Liver (tissue), 9 donors: ENCODE results near the gene HSPE1. TPM values are rescaled to one million over a fixed set of nuclear protein-coding genes. Genes with fewer than 3 reads are reported as not detected.
A peak's percentile ranks its signal among the peaks of the same experiment; 100 is the strongest.

Experiments used
- DNase-seq: peaks from one replicate; pipeline ENCODE4 v3.0.0-alpha.2; 2017; ENCODE audit warnings: low spot score
- H3K27ac ChIP-seq, 2 donors: one replicate each; pipeline ENCODE4 v1.7.0; 2013; ENCODE audit warnings: inconsistent platforms in 2 of 2, low read length in 2 of 2, control low read depth in 1 of 2, low read depth in 1 of 2, mild to moderate bottlenecking in 1 of 2
- H3K27me3 ChIP-seq, 4 donors: one replicate each; pipeline versions ENCODE4 v1.6.1 to v1.7.0; 2013; ENCODE audit warnings: low read length in 3 of 4, inconsistent platforms in 1 of 4, mild to moderate bottlenecking in 1 of 4, moderate library complexity in 1 of 4; ENCODE audit not compliant: control insufficient read depth in 4 of 4, insufficient read depth in 4 of 4
- H3K36me3 ChIP-seq, 4 donors: one replicate each; pipeline versions ENCODE4 v1.6.1 to v1.7.0; 2013; ENCODE audit warnings: low read length in 3 of 4, mild to moderate bottlenecking in 3 of 4, low read depth in 1 of 4, moderate library complexity in 1 of 4; ENCODE audit not compliant: control insufficient read depth in 4 of 4, insufficient read depth in 3 of 4
- H3K4me1 ChIP-seq, 4 donors: one replicate each; pipeline versions ENCODE4 v1.6.1 to v1.7.0; 2013; ENCODE audit warnings: low read length in 3 of 4, mild to moderate bottlenecking in 3 of 4, moderate library complexity in 1 of 4; ENCODE audit not compliant: control insufficient read depth in 4 of 4, insufficient read depth in 4 of 4
- H3K4me3 ChIP-seq, 3 donors: one replicate each; pipeline versions ENCODE4 v1.6.1 to v1.7.0; 2013; ENCODE audit warnings: low read length in 3 of 3, control low read depth in 1 of 3, low read depth in 1 of 3, mild to moderate bottlenecking in 1 of 3
- H3K9ac ChIP-seq, 2 donors: one replicate each; pipeline ENCODE4 v1.7.0; 2013; ENCODE audit warnings: low read length in 2 of 2, mild to moderate bottlenecking in 2 of 2, moderate library complexity in 2 of 2, control low read depth in 1 of 2, low read depth in 1 of 2
- H3K9me3 ChIP-seq, 4 donors: one replicate each; pipeline versions ENCODE4 v1.6.1 to v1.7.0; 2013; ENCODE audit warnings: low read length in 3 of 4; ENCODE audit not compliant: control insufficient read depth in 4 of 4
- GABPA ChIP-seq, 2 donors: IDR thresholded peaks in 1 of 2; conservative IDR thresholded peaks in 1 of 2; 2 replicates each; pipeline ENCODE4 v1.6.1; 2016; ENCODE audit warnings: antibody characterized with exemption in 2 of 2, mild to moderate bottlenecking in 1 of 2, moderate library complexity in 1 of 2
- HNF4A ChIP-seq, 2 donors: conservative IDR thresholded peaks; 2 replicates each; pipeline ENCODE4 v1.6.1; 2016; ENCODE audit warnings: antibody characterized with exemption in 2 of 2, mild to moderate bottlenecking in 2 of 2
- HNF4G ChIP-seq: IDR thresholded peaks from 2 replicates; pipeline ENCODE4 v1.6.1; 2016; ENCODE audit warnings: antibody characterized with exemption
- JUND ChIP-seq, 2 donors: IDR thresholded peaks; 2 replicates each; pipeline ENCODE4 v1.6.1; 2016; ENCODE audit warnings: antibody characterized with exemption in 2 of 2
- NR2F2 ChIP-seq: IDR thresholded peaks from 2 replicates; pipeline ENCODE4 v1.6.1; 2016; ENCODE audit warnings: antibody characterized with exemption
- RAD21 ChIP-seq, 2 donors: IDR thresholded peaks; 2 replicates each; pipeline ENCODE4 v1.6.1; 2016; ENCODE audit warnings: antibody characterized with exemption in 2 of 2, mild to moderate bottlenecking in 2 of 2
- RXRA ChIP-seq, 2 donors: IDR thresholded peaks; 2 replicates each; pipeline ENCODE4 v1.6.1; 2017 to 2018; ENCODE audit warnings: antibody characterized with exemption in 2 of 2, mild to moderate bottlenecking in 1 of 2
- SP1 ChIP-seq: IDR thresholded peaks from 2 replicates; pipeline ENCODE4 v1.6.1; 2018; ENCODE audit warnings: antibody characterized with exemption, mild to moderate bottlenecking
- TAF1 ChIP-seq: conservative IDR thresholded peaks from 2 replicates; pipeline ENCODE4 v1.6.1; 2016; ENCODE audit warnings: antibody characterized with exemption, mild to moderate bottlenecking
- YY1 ChIP-seq: IDR thresholded peaks from 2 replicates; pipeline ENCODE4 v1.6.1; 2016; ENCODE audit warnings: antibody characterized with exemption, mild to moderate bottlenecking
- WGBS: extraction: QIAGEN DNeasy Blood & Tissue Kit; methylation state at CpG from one replicate; pipeline ENCODE4 v1.1.7; 2013; 5-methylcytosine and 5-hydroxymethylcytosine counted together
- polyA plus RNA-seq, 2 donors: library from polyadenylated mRNA; stranded (reverse) in 1 of 2; unstranded in 1 of 2; fragments of 200-250 nt in 1 of 2; fragments of >200 nt in 1 of 2; fragmentation: Nextera tagmentation in 1 of 2; extraction: Ambion mirVana in 1 of 2; gene quantifications; one replicate each; pipeline versions ENCODE4 v1.2.1 to v1.2.3, GENCODE V29; 2013 to 2015
- total RNA-seq, 2 donors: library from RNA; depleted of rRNA; stranded (reverse); fragments of >200 nt; gene quantifications; one replicate each; pipeline ENCODE4 v1.2.3, GENCODE V29; 2014
- TF ChIP-seq, protein P1 (sequence below): IDR thresholded peaks from 2 replicates; pipeline ENCODE4 v1.6.1; 2016; ENCODE audit warnings: antibody characterized with exemption
- TF ChIP-seq, protein P2 (sequence below): fragments of 150-350 bp; IDR thresholded peaks from 2 replicates; pipeline ENCODE4 v1.5.1; 2017; ENCODE audit warnings: improper control_type of control experiment, low read depth, low read length; ENCODE audit not compliant: missing input control
- donor health status: healthy.
- donor health status: healthy.
- donor health status: healthy.
- donor health status: healthy.
- donor health status: healthy.

HSPE1 gene
- total and polyA plus RNA-seq, 4 donors: 88.2 to 347 (median 190) TPM

DNA sequence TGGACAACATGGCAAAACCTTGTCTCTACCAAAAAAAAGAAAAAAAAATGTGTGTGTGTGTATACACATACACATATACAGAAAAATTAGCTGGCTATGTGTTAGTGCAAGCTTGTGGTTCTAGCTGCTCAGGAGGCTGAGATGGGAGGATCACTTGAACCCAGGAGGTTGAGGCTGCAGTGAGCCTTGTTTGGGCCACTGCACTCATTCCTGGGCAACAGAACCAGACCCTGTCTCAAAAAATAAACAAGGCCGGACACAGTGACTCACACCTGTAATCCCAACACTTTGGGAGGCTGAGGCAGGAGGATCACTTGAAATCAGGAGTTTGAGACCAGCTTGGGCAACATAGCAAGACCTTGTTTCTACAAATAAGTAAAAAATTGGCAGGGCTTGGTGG is 44.8 kb upstream of the HSPE1 start:
- H3K27ac ChIP-seq: peak overlapping the region; percentile 100
- no peaks in the 10 kb centered on the region for H3K27me3 ChIP-seq
- H3K4me1 ChIP-seq: peaks cover 2 to 25% (median 8%) of the 10 kb centered on the region in 4 donors
- DNase-seq: no peak
- H3K4me3 ChIP-seq: peak overlapping the region in 1 of 3 donors; percentile 70
- H3K36me3 ChIP-seq: peaks cover 0 to 8% (median 3%) of the 10 kb centered on the region in 4 donors
- H3K9ac ChIP-seq: no peak overlapping the region
- H3K9me3 ChIP-seq: no peaks in the 10 kb centered on the region
- 95% methylated on average over 1 of the region's 1 CpG for WGBS
- TF ChIP-seq HNF4G: no peak
- TF ChIP-seq, protein P1, sequence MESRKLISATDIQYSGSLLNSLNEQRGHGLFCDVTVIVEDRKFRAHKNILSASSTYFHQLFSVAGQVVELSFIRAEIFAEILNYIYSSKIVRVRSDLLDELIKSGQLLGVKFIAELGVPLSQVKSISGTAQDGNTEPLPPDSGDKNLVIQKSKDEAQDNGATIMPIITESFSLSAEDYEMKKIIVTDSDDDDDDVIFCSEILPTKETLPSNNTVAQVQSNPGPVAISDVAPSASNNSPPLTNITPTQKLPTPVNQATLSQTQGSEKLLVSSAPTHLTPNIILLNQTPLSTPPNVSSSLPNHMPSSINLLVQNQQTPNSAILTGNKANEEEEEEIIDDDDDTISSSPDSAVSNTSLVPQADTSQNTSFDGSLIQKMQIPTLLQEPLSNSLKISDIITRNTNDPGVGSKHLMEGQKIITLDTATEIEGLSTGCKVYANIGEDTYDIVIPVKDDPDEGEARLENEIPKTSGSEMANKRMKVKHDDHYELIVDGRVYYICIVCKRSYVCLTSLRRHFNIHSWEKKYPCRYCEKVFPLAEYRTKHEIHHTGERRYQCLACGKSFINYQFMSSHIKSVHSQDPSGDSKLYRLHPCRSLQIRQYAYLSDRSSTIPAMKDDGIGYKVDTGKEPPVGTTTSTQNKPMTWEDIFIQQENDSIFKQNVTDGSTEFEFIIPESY: no peak
- TF ChIP-seq SP1: no peak
- TF ChIP-seq RXRA (IDR thresholded peaks at IDR 0.05): no peak
- no peak for TF ChIP-seq RAD21 (IDR thresholded peaks at IDR 0.05)
- no peak for TF ChIP-seq HNF4A (conservative IDR thresholded peaks at IDR 0.05)
- no peak for TF ChIP-seq YY1

DNA sequence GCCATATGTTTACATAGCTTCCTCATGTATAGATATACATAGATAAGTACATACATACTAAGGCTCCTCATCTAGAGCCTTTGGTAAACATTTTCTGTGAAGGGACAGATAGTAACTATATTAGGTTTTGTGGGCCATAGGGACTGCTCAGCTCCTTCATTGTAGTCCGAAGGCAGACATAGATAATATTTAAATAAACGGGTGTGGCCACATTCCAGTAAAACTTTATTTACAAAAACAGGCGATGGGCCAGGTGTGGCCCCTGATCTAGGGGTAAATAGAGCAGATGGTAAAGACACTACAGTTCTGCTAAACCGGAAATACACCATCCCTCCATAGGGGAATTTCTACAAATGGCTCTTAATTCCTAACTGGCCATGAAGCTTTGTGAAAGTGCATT is 39.5 kb upstream of the HSPE1 start:
- WGBS: 81% methylated on average over 4 of the region's 4 CpGs
- Histone ChIP-seq H3K4me1 (peaks cover 0 to 3% (median under 1%) of the 10 kb centered on the region in 4 donors), H3K9me3 (no peaks in the 10 kb centered on the region), H3K27ac (no peak overlapping the region), H3K36me3 (peaks cover 3 to 35% (median 31%) of the 10 kb centered on the region in 4 donors), H3K4me3 (no peak overlapping the region), H3K27me3 (no peaks in the 10 kb centered on the region), H3K9ac (no peak overlapping the region)
- DNase-seq: no peak
- no peak for TF ChIP-seq YY1
- TF ChIP-seq HNF4A (conservative IDR thresholded peaks at IDR 0.05): no peak
- TF ChIP-seq, protein P2, sequence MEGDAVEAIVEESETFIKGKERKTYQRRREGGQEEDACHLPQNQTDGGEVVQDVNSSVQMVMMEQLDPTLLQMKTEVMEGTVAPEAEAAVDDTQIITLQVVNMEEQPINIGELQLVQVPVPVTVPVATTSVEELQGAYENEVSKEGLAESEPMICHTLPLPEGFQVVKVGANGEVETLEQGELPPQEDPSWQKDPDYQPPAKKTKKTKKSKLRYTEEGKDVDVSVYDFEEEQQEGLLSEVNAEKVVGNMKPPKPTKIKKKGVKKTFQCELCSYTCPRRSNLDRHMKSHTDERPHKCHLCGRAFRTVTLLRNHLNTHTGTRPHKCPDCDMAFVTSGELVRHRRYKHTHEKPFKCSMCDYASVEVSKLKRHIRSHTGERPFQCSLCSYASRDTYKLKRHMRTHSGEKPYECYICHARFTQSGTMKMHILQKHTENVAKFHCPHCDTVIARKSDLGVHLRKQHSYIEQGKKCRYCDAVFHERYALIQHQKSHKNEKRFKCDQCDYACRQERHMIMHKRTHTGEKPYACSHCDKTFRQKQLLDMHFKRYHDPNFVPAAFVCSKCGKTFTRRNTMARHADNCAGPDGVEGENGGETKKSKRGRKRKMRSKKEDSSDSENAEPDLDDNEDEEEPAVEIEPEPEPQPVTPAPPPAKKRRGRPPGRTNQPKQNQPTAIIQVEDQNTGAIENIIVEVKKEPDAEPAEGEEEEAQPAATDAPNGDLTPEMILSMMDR: no peak

DNA sequence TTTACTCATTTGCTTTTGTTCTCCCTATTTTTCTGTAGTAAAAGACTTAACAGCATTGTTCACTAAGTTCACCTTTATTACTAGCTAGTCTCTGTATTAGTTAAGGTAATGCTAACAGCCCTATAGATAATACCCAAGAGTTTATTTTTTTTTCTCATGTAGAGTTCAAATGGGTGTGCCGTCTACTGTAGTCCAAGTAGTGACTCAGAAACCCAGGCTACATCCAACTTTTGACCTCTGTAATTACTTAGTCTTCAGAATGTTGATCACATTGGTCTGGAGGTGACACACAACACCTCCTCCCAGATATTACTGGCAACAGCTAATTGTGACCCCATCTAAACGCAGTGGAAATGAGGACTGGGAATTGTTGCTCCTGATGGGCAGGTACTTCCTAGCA is 39.1 kb upstream of the HSPE1 start:
- H3K36me3 ChIP-seq: peaks cover 3 to 37% (median 32%) of the 10 kb centered on the region in 4 donors
- TF ChIP-seq RAD21 (IDR thresholded peaks at IDR 0.05): no peak
- TF ChIP-seq TAF1: no peak
- TF ChIP-seq HNF4A (conservative IDR thresholded peaks at IDR 0.05): no peak
- TF ChIP-seq NR2F2: no peak
- TF ChIP-seq GABPA (IDR thresholded peaks at IDR 0.05 in 1 of 2, conservative IDR thresholded peaks at IDR 0.05 in 1 of 2): no peak
- TF ChIP-seq JUND (IDR thresholded peaks at IDR 0.05): no peak
- TF ChIP-seq, protein P1: no peak
- TF ChIP-seq, protein P2: no peak
- TF ChIP-seq HNF4G: no peak
- TF ChIP-seq RXRA (IDR thresholded peaks at IDR 0.05): no peak
- TF ChIP-seq SP1: no peak
- H3K4me3 ChIP-seq: no peak overlapping the region
- H3K27ac ChIP-seq: no peak overlapping the region
- H3K4me1 ChIP-seq: peaks cover 0 to 2% (median 0%) of the 10 kb centered on the region in 4 donors
- no peak for DNase-seq
- 91% methylated on average over 2 of the region's 2 CpGs for WGBS
- H3K9ac ChIP-seq: no peak overlapping the region
- no peaks in the 10 kb centered on the region for H3K9me3 ChIP-seq
- no peaks in the 10 kb centered on the region for H3K27me3 ChIP-seq
